IMR-90 (cell line): ENCODE results near the gene HPSE2. TPM values are rescaled to one million over a fixed set of nuclear protein-coding genes. Genes with fewer than 3 reads are reported as not detected.

ENCODE experiments used
- ATAC-seq: fragments of 200-7000 bp; cut with Tn5 transposase; 2 replicates; pipeline ENCODE4 v1.9.1; 2020; ENCODE audit warnings: low read depth, mild to moderate bottlenecking, moderate library complexity
- BruUV-seq: library from RNA; stranded (reverse); fragments of 400-500 nt; replicated peaks from 2 replicates; lab custom pipeline; 2021; lab: Mats Ljungman, UMichigan
- CTCF ChIA-PET: fragments of 300-600 bp; formaldehyde crosslinking; extraction: SDS; loops from one replicate; lab custom pipeline; 2021; ENCODE audit warnings: antibody characterized with exemption; lab: Yijun Ruan, JAX
- POLR2A ChIA-PET: fragments of 300-600 bp; sonication (Branson Sonifier 250); formaldehyde crosslinking; loops from one replicate; lab custom pipeline; 2022; ENCODE audit warnings: antibody characterized with exemption; ENCODE audit not compliant: unreplicated experiment; lab: Charles Lee
- DNase-seq: peaks from one replicate; pipeline ENCODE4 v3.0.0; 2013
- H2AFZ ChIP-seq: replicated peaks from 2 replicates; pipeline ENCODE3; 2013; ENCODE audit warnings: low read length, mild to moderate bottlenecking; ENCODE audit not compliant: poor library complexity
- H2AK5ac ChIP-seq: 2 replicates; pipeline ENCODE4 v1.6.1; 2013; ENCODE audit warnings: low read depth, low read length, inconsistent platforms
- H2AK9ac ChIP-seq: replicated peaks from 2 replicates; pipeline ENCODE3; 2013; ENCODE audit warnings: mild to moderate bottlenecking, low read depth, low read length, moderate library complexity; ENCODE audit not compliant: poor library complexity
- H2BK120ac ChIP-seq: 2 replicates; pipeline ENCODE4 v1.6.1; 2013; ENCODE audit warnings: low read depth, low read length, inconsistent platforms
- H2BK15ac ChIP-seq: 3 replicates; pipeline ENCODE4 v1.6.1; 2013; ENCODE audit warnings: low read depth, low read length, inconsistent platforms
- H2BK20ac ChIP-seq: 2 replicates; pipeline ENCODE4 v1.6.1; 2013; ENCODE audit warnings: low read depth, mild to moderate bottlenecking, inconsistent platforms, low read length, moderate library complexity
- H2BK5ac ChIP-seq: 2 replicates; pipeline ENCODE4 v1.6.1; 2013; ENCODE audit warnings: mild to moderate bottlenecking, low read depth, low read length, inconsistent platforms; ENCODE audit not compliant: poor library complexity, severe bottlenecking
- H3K14ac ChIP-seq: replicated peaks from 2 replicates; pipeline ENCODE4 v1.6.1; 2013; ENCODE audit warnings: low read depth, low read length, inconsistent platforms
- H3K18ac ChIP-seq: 2 replicates; pipeline ENCODE4 v1.6.1; 2013; ENCODE audit warnings: low read depth, low read length, control low read depth
- H3K23ac ChIP-seq: 2 replicates; pipeline ENCODE4 v1.6.1; 2013; ENCODE audit warnings: low read depth, low read length, inconsistent platforms
- H3K27ac ChIP-seq: 2 replicates; pipeline ENCODE4 v1.5.1; 2013; ENCODE audit warnings: mild to moderate bottlenecking, control low read depth, low read length; ENCODE audit not compliant: insufficient read depth
- H3K27me3 ChIP-seq: 2 replicates; pipeline ENCODE4 v1.6.1; 2013; ENCODE audit warnings: low read length; ENCODE audit not compliant: control insufficient read depth, insufficient read depth
- H3K36me3 ChIP-seq: 2 replicates; pipeline ENCODE4 v1.6.1; 2013; ENCODE audit warnings: low read length, mixed read lengths; ENCODE audit not compliant: control insufficient read depth, insufficient read depth
- H3K4ac ChIP-seq: 2 replicates; pipeline ENCODE4 v1.6.1; 2013; ENCODE audit warnings: low read depth, low read length, inconsistent platforms
- H3K4me1 ChIP-seq: 2 replicates; pipeline ENCODE4 v1.6.1; 2013; ENCODE audit warnings: low read length, mixed read lengths; ENCODE audit not compliant: control insufficient read depth, insufficient read depth
- H3K4me2 ChIP-seq: 2 replicates; pipeline ENCODE4 v1.6.1; 2013; ENCODE audit warnings: low read depth, mild to moderate bottlenecking, control low read depth, low read length, moderate library complexity
- H3K4me3 ChIP-seq: 2 replicates; pipeline ENCODE4 v1.5.1; 2013; ENCODE audit warnings: low read depth, mild to moderate bottlenecking, control low read depth, low read length, moderate library complexity; ENCODE audit not compliant: insufficient read depth
- H3K56ac ChIP-seq: 2 replicates; pipeline ENCODE4 v1.6.1; 2013; ENCODE audit warnings: low read length, inconsistent platforms; ENCODE audit not compliant: insufficient read depth; ENCODE audit errors: extremely low read depth
- H3K79me1 ChIP-seq, 2 experiments: 2 replicates each; pipeline ENCODE4 v1.6.1; 2013; ENCODE audit warnings: low read length in 2 of 2, inconsistent platforms in 1 of 2, low read depth in 1 of 2
- H3K9ac ChIP-seq: 2 replicates; pipeline ENCODE4 v1.6.1; 2013; ENCODE audit warnings: low read depth, low read length, control low read depth
- H3K9me1 ChIP-seq: 2 replicates; pipeline ENCODE4 v1.6.1; 2013; ENCODE audit warnings: low read length, inconsistent platforms; ENCODE audit not compliant: insufficient read depth
- H3K9me3 ChIP-seq: 2 replicates; pipeline ENCODE4 v1.6.1; 2013; ENCODE audit warnings: low read length; ENCODE audit not compliant: control insufficient read depth, insufficient read depth
- H4K20me1 ChIP-seq: 2 replicates; pipeline ENCODE4 v1.6.1; 2013; ENCODE audit warnings: low read length, inconsistent platforms; ENCODE audit not compliant: insufficient read depth
- H4K5ac ChIP-seq: 2 replicates; pipeline ENCODE4 v1.6.1; 2013; ENCODE audit warnings: mild to moderate bottlenecking, low read depth, low read length, control low read depth
- H4K8ac ChIP-seq, 2 experiments: 2 replicates each; pipeline ENCODE4 v1.6.1; 2013; ENCODE audit warnings: low read depth in 2 of 2, low read length in 2 of 2, control low read depth in 1 of 2, inconsistent platforms in 1 of 2
- H4K91ac ChIP-seq: 2 replicates; pipeline ENCODE4 v1.6.1; 2013; ENCODE audit warnings: low read depth, low read length, inconsistent platforms; ENCODE audit not compliant: insufficient read depth
- BHLHE40 ChIP-seq: fragments of 150-350 bp; IDR thresholded peaks from 2 replicates; pipeline ENCODE4 v1.6.1; 2016; ENCODE audit warnings: mild to moderate bottlenecking, low read depth, low read length
- CEBPB ChIP-seq: IDR thresholded peaks from 2 replicates; pipeline ENCODE4 v1.6.1; 2012; ENCODE audit warnings: low read depth, low read length, improper control_type of control experiment
- CHD1 ChIP-seq: IDR thresholded peaks from 2 replicates; pipeline ENCODE4 v1.6.1; 2012; ENCODE audit warnings: low read depth, low read length, improper control_type of control experiment
- FOS ChIP-seq: fragments of 150-350 bp; IDR thresholded peaks from 2 replicates; pipeline ENCODE4 v1.6.1; 2016; ENCODE audit warnings: low read depth, low read length
- MAFK ChIP-seq: IDR thresholded peaks from 2 replicates; pipeline ENCODE4 v1.6.1; 2012; ENCODE audit warnings: low read depth, low read length, improper control_type of control experiment
- MAZ ChIP-seq: IDR thresholded peaks from 2 replicates; pipeline ENCODE4 v1.6.1; 2012; ENCODE audit warnings: low read depth, mild to moderate bottlenecking, low read length, improper control_type of control experiment, moderate library complexity, borderline replicate concordance
- MXI1 ChIP-seq: IDR thresholded peaks from 2 replicates; pipeline ENCODE4 v1.6.1; 2012; ENCODE audit warnings: low read depth, mild to moderate bottlenecking, low read length, moderate library complexity, borderline replicate concordance
- NFE2L2 ChIP-seq: fragments of 150-350 bp; IDR thresholded peaks from 2 replicates; pipeline ENCODE4 v1.6.1; 2016; ENCODE audit warnings: low read depth, mild to moderate bottlenecking, low read length
- POLR2A ChIP-seq: IDR thresholded peaks from 2 replicates; pipeline ENCODE4 v1.6.1; 2012; ENCODE audit warnings: mild to moderate bottlenecking, low read depth, low read length
- RCOR1 ChIP-seq: IDR thresholded peaks from 2 replicates; pipeline ENCODE4 v1.6.1; 2012; ENCODE audit warnings: mild to moderate bottlenecking, low read length, improper control_type of control experiment; ENCODE audit not compliant: insufficient replicate concordance
- RFX5 ChIP-seq: IDR thresholded peaks from 2 replicates; pipeline ENCODE4 v1.8.0; 2012; ENCODE audit warnings: low read depth, mild to moderate bottlenecking, low read length, moderate library complexity
- SMC3 ChIP-seq: fragments of 150-350 bp; IDR thresholded peaks from 2 replicates; pipeline ENCODE4 v1.6.1; 2016; ENCODE audit warnings: low read depth, mild to moderate bottlenecking, antibody characterized with exemption, low read length, moderate library complexity
- WGBS, 2 experiments: methylation state at CpG; one replicate each; pipeline versions ENCODE4 v1.1.5 to v1.1.7; 2013; ENCODE audit warnings: missing lambda C conversion rate in 2 of 2; ENCODE audit not compliant: insufficient read length in 1 of 2; ENCODE audit errors: extremely low coverage in 2 of 2; 5-methylcytosine and 5-hydroxymethylcytosine counted together
- dilution Hi-C: fragments of 300-500 bp; cut with HindIII; formaldehyde crosslinking; loops from one replicate; pipeline ENCODE4 v1.14.3; 2018; ENCODE audit warnings: low sequenced_read_pairs; ENCODE audit not compliant: unreplicated experiment
- in situ Hi-C: fragments of 300-500 bp; cut with MboI; formaldehyde crosslinking; loops from 3 replicates; pipeline ENCODE4 v1.14.3; 2019; ENCODE audit warnings: low sequenced_read_pairs, inconsistent platforms, mixed read lengths
- intact Hi-C: fragments of 100-400 bp; cut with micrococcal nuclease; formaldehyde crosslinking; loops from 2 replicates; pipeline ENCODE4 v1.10.0; 2022
- polyA plus RNA-seq, 3 experiments: library from polyadenylated mRNA; depleted of rRNA; stranded (reverse); fragments of >200 nt; gene quantifications; 2 replicates each; pipeline ENCODE4 v1.2.3, GENCODE V29; 2012; ENCODE audit warnings: low replicate concordance in 1 of 3
- total RNA-seq: library from RNA; depleted of rRNA; stranded (reverse); fragments of >200 nt; gene quantifications from 2 replicates; pipeline ENCODE4 v1.2.3, GENCODE V29; 2012
- TF ChIP-seq, protein P1 (sequence below): fragments of 150-350 bp; IDR thresholded peaks from 2 replicates; pipeline ENCODE4 v1.6.1; 2017; ENCODE audit warnings: mild to moderate bottlenecking, antibody characterized with exemption, low read length, low read depth
- TF ChIP-seq, protein P2 (sequence below): fragments of 150-350 bp; IDR thresholded peaks from 2 replicates; pipeline ENCODE4 v1.6.1; 2016; ENCODE audit warnings: low read depth, mild to moderate bottlenecking, low read length, moderate library complexity, borderline replicate concordance

Gene HPSE2
- total and polyA plus RNA-seq, 2 of the 4 experiments (the other 2 are of a cell fraction), result not detected

DNA sequence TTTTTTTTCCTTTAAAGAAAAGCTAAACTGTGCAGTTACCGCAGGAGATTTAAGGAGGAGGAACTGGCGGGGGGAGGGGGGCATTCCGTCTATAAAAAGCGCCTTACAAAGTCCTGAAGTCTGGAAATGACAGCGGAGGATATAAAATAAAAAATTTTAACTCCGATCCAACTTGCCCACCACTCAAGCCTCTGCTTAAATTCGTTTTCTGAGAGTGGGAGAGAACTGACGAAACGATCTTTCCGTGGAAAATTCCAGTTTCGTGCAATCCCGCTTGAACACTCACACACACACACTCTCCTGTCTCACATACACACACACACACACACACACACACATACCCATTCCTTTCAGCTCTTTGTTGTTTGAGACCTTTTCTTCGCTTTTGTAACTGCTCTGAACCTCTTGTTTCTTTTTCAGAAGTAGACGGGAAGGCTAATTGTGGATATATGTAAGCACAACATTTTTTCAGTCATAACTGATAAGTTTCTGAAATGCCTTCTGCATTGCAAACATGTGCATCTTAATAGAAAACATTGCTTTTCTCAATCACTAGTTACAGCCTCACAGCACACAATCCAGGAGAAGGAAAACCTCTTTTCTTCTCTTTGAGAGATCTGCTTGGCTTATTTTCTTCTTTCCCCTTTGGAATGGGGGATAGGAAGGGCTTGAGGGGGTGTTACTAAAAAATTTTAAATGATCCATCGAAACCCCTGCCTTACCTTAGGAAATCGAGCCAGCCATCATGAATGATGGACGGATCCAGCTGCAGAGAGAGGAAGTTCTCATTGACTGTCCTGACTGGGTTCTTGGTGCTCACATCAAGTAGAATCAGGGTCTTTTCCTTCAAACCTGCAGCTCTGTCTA lies 628 bp downstream of the HPSE2 start (continued):
- no peak for TF ChIP-seq RCOR1

DNA sequence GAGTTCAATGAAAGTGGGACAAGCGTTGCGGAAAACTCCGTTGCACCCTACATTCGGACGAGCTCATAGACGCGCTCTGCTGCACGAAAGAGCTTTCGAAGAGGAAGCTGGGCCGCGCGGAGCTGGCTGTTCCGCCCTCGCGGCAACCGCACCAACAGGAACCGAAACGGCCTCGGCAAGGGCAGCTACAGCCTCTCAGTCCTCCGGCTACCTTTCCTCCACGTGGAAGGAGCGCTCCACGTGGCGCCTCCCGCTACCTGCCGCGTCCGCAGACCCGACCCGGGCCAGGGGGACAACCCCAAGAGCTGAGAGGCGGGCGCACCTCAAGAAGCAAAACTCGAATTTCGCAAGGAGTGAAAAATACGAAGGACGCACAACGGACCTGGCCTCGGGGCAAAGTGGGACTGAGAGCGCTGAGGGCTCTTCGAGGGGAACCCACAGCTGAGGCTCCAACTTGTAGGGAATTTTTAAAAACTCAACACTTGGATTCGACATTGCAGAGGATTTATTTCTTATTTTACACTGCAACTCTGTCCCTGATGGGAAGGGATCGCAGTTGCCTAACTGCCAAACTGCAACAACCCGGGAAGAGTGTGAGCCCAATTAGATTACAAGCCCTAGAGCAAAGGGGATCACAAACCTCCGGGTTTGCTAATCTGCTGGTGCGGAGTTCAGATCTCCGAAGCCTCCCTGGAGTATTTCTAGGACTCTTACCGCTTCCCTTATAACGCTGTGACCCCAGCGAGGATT lies 1.4 kb downstream of the HPSE2 start:
- ATAC-seq, result peak; percentile 72
- peak overlapping the region; percentile 48 for H2AK9ac ChIP-seq
- no peaks in the 10 kb centered on the region for H3K36me3 ChIP-seq
- no peak overlapping the region for H2BK120ac ChIP-seq
- no peak overlapping the region for H3K23ac ChIP-seq
- no peak overlapping the region for H2BK15ac ChIP-seq
- no TSS peak for BruUV-seq
- CTCF ChIA-PET, result no interaction called here
- in situ Hi-C loops (no loop called here), intact Hi-C loops (no loop called here), dilution Hi-C loops (no loop called here)
- no peak overlapping the region for H2BK20ac ChIP-seq
- H2BK5ac ChIP-seq, result no peak overlapping the region
- no peak overlapping the region for H3K4ac ChIP-seq
- no peak overlapping the region for H4K5ac ChIP-seq
- DNase-seq, result peak; percentile 31
- no peak overlapping the region for H4K91ac ChIP-seq
- peak overlapping the region; percentile 92 for H2AFZ ChIP-seq
- 4% methylated on average over 19 of the region's 49 CpGs; no CpG with 5 or more reads in 1 of the 2 experiments for WGBS, 2 experiments
- H3K14ac ChIP-seq, result no peak overlapping the region
- POLR2A ChIA-PET, result no interaction called here
- H4K8ac ChIP-seq, result no peak overlapping the region
- H4K20me1 ChIP-seq, result no peaks in the 10 kb centered on the region
- H3K4me3 ChIP-seq, result peak overlapping the region; percentile 36
- no peaks in the 10 kb centered on the region for H3K79me1 ChIP-seq
- no peaks in the 10 kb centered on the region for H3K9me3 ChIP-seq
- no peaks in the 10 kb centered on the region for H3K9me1 ChIP-seq
- no peak overlapping the region for H3K56ac ChIP-seq
- H3K27me3 ChIP-seq, result peaks cover 61% of the 10 kb centered on the region
- no peak overlapping the region for H3K18ac ChIP-seq
- no peak overlapping the region for H2AK5ac ChIP-seq
- no peak overlapping the region for H3K27ac ChIP-seq
- H3K9ac ChIP-seq, result no peak overlapping the region
- peak overlapping the region; percentile 78 for H3K4me2 ChIP-seq
- no peaks in the 10 kb centered on the region; the same call in 1 of the 2 replicates for H3K4me1 ChIP-seq
- TF ChIP-seq FOS (no peak), RFX5 (no peak), MAFK (no peak), RCOR1 (no peak), SMC3 (no peak), MAZ (no peak), MXI1 (no peak), BHLHE40 (no peak), POLR2A (no peak), CHD1 (no peak), CEBPB (no peak), NFE2L2 (no peak)
- TF ChIP-seq, protein P1, sequence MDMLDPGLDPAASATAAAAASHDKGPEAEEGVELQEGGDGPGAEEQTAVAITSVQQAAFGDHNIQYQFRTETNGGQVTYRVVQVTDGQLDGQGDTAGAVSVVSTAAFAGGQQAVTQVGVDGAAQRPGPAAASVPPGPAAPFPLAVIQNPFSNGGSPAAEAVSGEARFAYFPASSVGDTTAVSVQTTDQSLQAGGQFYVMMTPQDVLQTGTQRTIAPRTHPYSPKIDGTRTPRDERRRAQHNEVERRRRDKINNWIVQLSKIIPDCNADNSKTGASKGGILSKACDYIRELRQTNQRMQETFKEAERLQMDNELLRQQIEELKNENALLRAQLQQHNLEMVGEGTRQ, result no peak
- TF ChIP-seq, protein P2, sequence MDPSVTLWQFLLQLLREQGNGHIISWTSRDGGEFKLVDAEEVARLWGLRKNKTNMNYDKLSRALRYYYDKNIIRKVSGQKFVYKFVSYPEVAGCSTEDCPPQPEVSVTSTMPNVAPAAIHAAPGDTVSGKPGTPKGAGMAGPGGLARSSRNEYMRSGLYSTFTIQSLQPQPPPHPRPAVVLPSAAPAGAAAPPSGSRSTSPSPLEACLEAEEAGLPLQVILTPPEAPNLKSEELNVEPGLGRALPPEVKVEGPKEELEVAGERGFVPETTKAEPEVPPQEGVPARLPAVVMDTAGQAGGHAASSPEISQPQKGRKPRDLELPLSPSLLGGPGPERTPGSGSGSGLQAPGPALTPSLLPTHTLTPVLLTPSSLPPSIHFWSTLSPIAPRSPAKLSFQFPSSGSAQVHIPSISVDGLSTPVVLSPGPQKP, result no peak
